Cardiac septum (tissue), 1 donor: ENCODE results near the gene PHLDB2. TPM values are rescaled to one million over a fixed set of nuclear protein-coding genes. Genes with fewer than 3 reads are reported as not detected.
A peak's percentile ranks its signal among the peaks of the same experiment; 100 is the strongest.

Source experiments
- DNase-seq: peaks from one replicate; pipeline ENCODE4 v3.0.0-alpha.2; 2020; ENCODE audit warnings: low spot score
- intact Hi-C: fragments of 100-400 bp; cut with DNase I; formaldehyde crosslinking; loops from one replicate; pipeline ENCODE4 v1.14.0; 2022
- total RNA-seq: library from RNA; stranded (reverse); fragmentation: NEBNext Ultra II Directional; extraction: Animal tissue kit (Norgen Biotek cat#: 25700); gene quantifications from one replicate; pipeline ENCODE4 v1.2.1, GENCODE V29; 2021
- donor health status: DM: no; HTN: no; CAD: no.

Gene PHLDB2
- total RNA-seq, 1 donor from 2014 or later = 184 TPM

- intact Hi-C loops = no loop called here
- DNase-seq = no peak
Observed at GRCh38 chr3:111975131-111975530, 116.1 kb downstream of the PHLDB2 start.

GRCh38 chr3:111976254-111976653 is 117.2 kb downstream of the PHLDB2 start:
- DNase-seq = no peak
- intact Hi-C loops = no loop called here

- intact Hi-C loops = no loop called here
- DNase-seq = peak; percentile 98
Observed at GRCh38 chr3:111978583-111979433, 119.7 kb downstream of the PHLDB2 start, which contains the start of gene ABHD10. Gene ABHD10, plus strand, starts transcription at chr3:111979026. Its CDS starts 36 bp downstream, at chr3:111979062.

- no peak for DNase-seq
- intact Hi-C loops = no loop called here
Observed at GRCh38 chr3:111979434-111980038, 120.5 kb downstream of the PHLDB2 start.

- intact Hi-C loops = no loop called here
- no peak for DNase-seq
Observed at GRCh38 chr3:111980716-111981456, 121.8 kb downstream of the PHLDB2 start.

- DNase-seq = no peak
- intact Hi-C loops = no loop called here
Observed at GRCh38 chr3:111981457-111981763, 122.3 kb downstream of the PHLDB2 start.

- intact Hi-C loops = no loop called here
Observed at GRCh38 chr3:111984636-111985298, 125.7 kb downstream of the PHLDB2 start.

GRCh38 chr3:111986800-111987199 is 127.7 kb downstream of the PHLDB2 start:
- DNase-seq = no peak
- intact Hi-C loops = no loop called here

More at GRCh38 chr3:111984636-111985298, 125.7 kb downstream of the PHLDB2 start:
- no peak for DNase-seq

GRCh38 chr3:111989061-111989678 is 130.1 kb downstream of the PHLDB2 start:
- intact Hi-C loops = loop anchor here (2.0 kb wide), 2 partner anchors 24 to 56 kb away; no protein-coding TSS in a partner anchor
- DNase-seq = no peak

GRCh38 chr3:111993038-111993437 is 134.0 kb downstream of the PHLDB2 start:
- no peak for DNase-seq
- intact Hi-C loops = no loop called here

GRCh38 chr3:111998636-111999483 is 139.8 kb downstream of the PHLDB2 start, which contains the start of gene TAGLN3:
Gene TAGLN3, plus strand, starts transcription at chr3:111998922. Its CDS starts 501 bp downstream, at chr3:111999423.
- intact Hi-C loops = no loop called here
- DNase-seq = no peak

- DNase-seq = no peak
- intact Hi-C loops = no loop called here
Observed at GRCh38 chr3:111999484-112000324, 140.6 kb downstream of the PHLDB2 start.

- intact Hi-C loops = no loop called here
Observed at GRCh38 chr3:112000367-112000771, 141.3 kb downstream of the PHLDB2 start.

GRCh38 chr3:112000966-112001365 is 141.9 kb downstream of the PHLDB2 start:
- no peak for DNase-seq
- intact Hi-C loops = no loop called here

More at GRCh38 chr3:112000367-112000771, 141.3 kb downstream of the PHLDB2 start:
- no peak for DNase-seq

GRCh38 chr3:112001526-112001925 is 142.5 kb downstream of the PHLDB2 start:
- no peak for DNase-seq
- intact Hi-C loops = no loop called here

- DNase-seq = no peak
- intact Hi-C loops = no loop called here
Observed at GRCh38 chr3:112002096-112002971, 143.3 kb downstream of the PHLDB2 start.
